ENCODE results near the gene LTBP1. TPM values are rescaled to one million over a fixed set of nuclear protein-coding genes. Genes with fewer than 3 reads are reported as not detected.
"Not testable (repeated sequence)": the region's sequence is repeated elsewhere in the genome, so short reads cannot be mapped to it uniquely, and the experiment has no call there.

Gene LTBP1
- total RNA-seq, 2 experiments from 2014 or later: 0.19 to 0.23 TPM

- Mint-ChIP-seq H3K4me3 (no peak overlapping the region), H3K27me3 (no peaks in the 10 kb centered on the region), H3K27ac (no peak overlapping the region), H3K4me1 (peaks cover 5% of the 10 kb centered on the region), H3K9me3 (peaks cover 2% of the 10 kb centered on the region), H3K36me3 (no peaks in the 10 kb centered on the region)
- ATAC-seq (ENCODE audit: low read depth) (no peak), DNase-seq (no peak)
- POLR2A ChIA-PET: no interaction called here
Measured at GRCh38 chr2:33425586-33426031, 478.9 kb downstream of the LTBP1 start.

DNA sequence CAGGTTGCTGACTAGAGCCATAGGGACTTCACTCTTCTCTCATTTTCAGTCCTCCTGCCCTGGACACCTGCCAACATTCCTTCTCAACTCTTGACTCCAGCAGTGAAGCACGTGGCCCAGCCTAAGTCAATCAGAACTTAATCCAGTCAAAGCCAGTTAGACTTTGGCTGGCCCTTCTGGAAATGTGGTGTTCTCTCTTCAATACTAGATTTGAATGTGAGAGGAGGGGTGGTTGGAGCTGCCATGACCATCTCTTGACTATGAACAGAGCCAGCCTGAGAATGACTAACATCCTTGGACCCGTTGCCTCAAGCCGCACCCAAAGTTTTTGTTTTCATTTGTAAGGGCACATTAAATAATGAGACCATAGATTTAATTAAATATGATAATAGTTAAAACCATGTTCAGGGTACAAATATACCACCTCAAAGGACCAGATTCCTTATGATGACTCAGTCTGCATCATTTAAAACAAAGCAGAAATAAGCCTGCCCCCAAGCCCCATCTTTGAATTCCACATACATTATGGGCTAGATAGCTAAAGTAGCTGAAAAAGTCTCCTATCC lies 480.0 kb downstream of the LTBP1 start:
- peaks cover 2% of the 10 kb centered on the region for H3K9me3 Mint-ChIP-seq
- ATAC-seq (ENCODE audit: low read depth): no peak
- no peak overlapping the region for H3K27ac Mint-ChIP-seq

GRCh38 chr2:33430077-33430476 lies 483.3 kb downstream of the LTBP1 start:
- no peak for ATAC-seq (ENCODE audit: low read depth)
- H3K9me3 Mint-ChIP-seq: peaks cover 2% of the 10 kb centered on the region
- POLR2A ChIA-PET: no interaction called here
- no peaks in the 10 kb centered on the region for H3K36me3 Mint-ChIP-seq
- peaks cover 5% of the 10 kb centered on the region for H3K4me1 Mint-ChIP-seq
- peaks cover 20% of the 10 kb centered on the region for H3K27me3 Mint-ChIP-seq
- no peak for DNase-seq
- no peak overlapping the region for H3K4me3 Mint-ChIP-seq
- H3K27ac Mint-ChIP-seq: no peak overlapping the region

More for the DNA sequence above, 480.0 kb downstream of the LTBP1 start:
- POLR2A ChIA-PET: no interaction called here
- H3K4me3 Mint-ChIP-seq: no peak overlapping the region
- DNase-seq: no peak
- H3K27me3 Mint-ChIP-seq: peaks cover 4% of the 10 kb centered on the region
- H3K36me3 Mint-ChIP-seq: no peaks in the 10 kb centered on the region
- peaks cover 5% of the 10 kb centered on the region for H3K4me1 Mint-ChIP-seq

DNA sequence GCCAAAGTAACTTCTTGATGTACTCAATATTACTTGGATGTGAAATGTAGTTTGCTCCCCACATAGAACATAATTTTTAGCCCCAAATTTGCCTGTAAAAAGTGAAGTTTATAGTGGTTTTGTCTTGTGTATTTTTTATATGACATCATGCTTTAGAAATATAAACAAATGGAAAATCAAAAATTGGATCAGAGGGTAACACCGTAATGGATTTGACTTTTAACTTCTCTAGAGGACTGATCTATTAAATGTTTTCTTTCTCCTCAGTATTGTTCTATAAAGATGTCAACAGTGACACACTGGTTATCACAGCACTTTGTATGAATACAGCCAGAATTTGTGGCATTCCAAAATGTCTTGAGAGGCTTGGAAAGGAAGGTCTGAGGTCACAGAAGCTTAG lies 484.1 kb downstream of the LTBP1 start:
- H3K27ac Mint-ChIP-seq: no peak overlapping the region
- DNase-seq (no peak), ATAC-seq (ENCODE audit: low read depth) (no peak)
- H3K4me3 Mint-ChIP-seq: no peak overlapping the region
- peaks cover 2% of the 10 kb centered on the region for H3K9me3 Mint-ChIP-seq
- peaks cover under 1% of the 10 kb centered on the region for H3K4me1 Mint-ChIP-seq
- H3K27me3 Mint-ChIP-seq: peaks cover 20% of the 10 kb centered on the region
- POLR2A ChIA-PET: no interaction called here
- H3K36me3 Mint-ChIP-seq: no peaks in the 10 kb centered on the region

- POLR2A ChIA-PET: no interaction called here
- Mint-ChIP-seq H3K36me3 (no peaks in the 10 kb centered on the region), H3K4me1 (no peaks in the 10 kb centered on the region), H3K9me3 (peaks cover 2% of the 10 kb centered on the region), H3K4me3 (no peak overlapping the region), H3K27ac (no peak overlapping the region), H3K27me3 (peaks cover 27% of the 10 kb centered on the region)
- ATAC-seq (ENCODE audit: low read depth) (no peak), DNase-seq (no peak)
Measured at GRCh38 chr2:33432871-33433270, 486.1 kb downstream of the LTBP1 start.

DNA sequence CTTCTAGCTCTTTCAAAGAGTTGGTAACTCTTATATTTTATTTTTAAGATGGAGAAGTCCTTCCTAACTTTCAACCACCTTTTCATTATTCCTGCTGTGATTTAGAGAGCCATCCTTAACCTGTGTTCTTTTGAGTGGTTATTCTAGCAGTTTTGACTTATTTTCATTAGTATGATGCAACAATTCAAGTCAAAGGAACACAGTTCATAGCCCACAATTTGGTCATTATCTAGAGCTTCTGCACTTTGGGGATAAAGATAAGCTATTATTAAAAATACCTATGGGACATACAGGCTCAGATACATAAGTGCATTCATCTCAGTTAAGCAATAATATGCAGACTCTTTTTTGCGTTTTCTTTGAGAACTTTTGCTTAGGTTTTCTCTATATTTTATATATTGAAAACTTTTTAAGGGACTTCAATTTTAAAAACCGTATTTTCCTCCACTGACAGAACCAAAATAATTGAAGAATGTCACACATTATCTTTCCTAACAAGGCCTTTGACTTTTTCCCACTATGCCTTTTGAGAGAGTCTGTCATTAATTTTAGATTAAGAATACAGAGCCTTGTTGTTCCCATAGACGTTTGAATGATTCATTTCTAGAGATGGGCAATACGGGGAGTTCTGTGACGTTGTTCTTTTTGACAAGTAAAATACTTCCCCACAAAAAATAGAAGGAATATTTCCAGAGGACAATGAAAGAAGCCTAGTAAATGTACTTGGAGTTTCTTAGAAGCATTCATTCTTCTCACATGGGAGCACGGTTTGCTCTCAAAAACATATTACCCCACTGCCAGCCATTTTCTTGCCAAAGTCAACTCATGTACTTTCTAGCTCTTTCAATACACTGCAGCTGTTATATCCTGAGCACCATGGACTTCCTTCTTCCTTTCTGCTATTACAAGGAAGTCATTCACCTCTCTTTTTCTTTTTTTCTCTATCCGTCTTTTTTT lies 486.8 kb downstream of the LTBP1 start:
- POLR2A ChIA-PET: no interaction called here
- no peak overlapping the region for H3K4me3 Mint-ChIP-seq
- no peaks in the 10 kb centered on the region for H3K36me3 Mint-ChIP-seq
- no peak overlapping the region for H3K27ac Mint-ChIP-seq
- no peaks in the 10 kb centered on the region for H3K4me1 Mint-ChIP-seq
- peaks cover 2% of the 10 kb centered on the region for H3K9me3 Mint-ChIP-seq
- peaks cover 27% of the 10 kb centered on the region for H3K27me3 Mint-ChIP-seq
- ATAC-seq (ENCODE audit: low read depth) (no peak), DNase-seq (no peak)

GRCh38 chr2:33435518-33435917 lies 488.8 kb downstream of the LTBP1 start:
- H3K36me3 Mint-ChIP-seq: no peaks in the 10 kb centered on the region
- no peak for DNase-seq
- no peak overlapping the region for H3K4me3 Mint-ChIP-seq
- POLR2A ChIA-PET: no interaction called here
- no peaks in the 10 kb centered on the region for H3K9me3 Mint-ChIP-seq
- H3K27me3 Mint-ChIP-seq: peaks cover 30% of the 10 kb centered on the region
- no peaks in the 10 kb centered on the region for H3K4me1 Mint-ChIP-seq
- H3K27ac Mint-ChIP-seq: no peak overlapping the region
- ATAC-seq (ENCODE audit: low read depth): no peak

DNA sequence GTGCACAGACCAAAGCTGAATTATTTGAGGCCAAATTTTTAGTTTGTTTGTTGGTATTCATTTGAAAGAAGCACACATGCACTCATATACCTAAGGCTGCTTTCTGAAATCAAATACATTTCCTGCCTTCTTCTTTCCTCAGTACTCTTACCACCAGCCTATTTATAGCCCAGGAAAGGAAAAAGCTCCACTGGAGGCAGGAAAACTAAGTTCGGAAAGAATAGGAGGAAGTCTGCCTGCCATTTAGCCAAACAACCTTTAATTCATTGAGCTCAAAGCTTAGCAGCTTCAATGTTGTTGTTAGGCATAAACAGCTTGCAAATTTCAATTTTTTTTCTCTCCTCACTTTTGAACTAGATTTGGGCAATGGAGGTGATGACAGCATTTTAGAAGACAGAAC lies 489.3 kb downstream of the LTBP1 start:
- no peak for ATAC-seq (ENCODE audit: low read depth)
- Mint-ChIP-seq H3K27ac (no peak overlapping the region), H3K9me3 (no peaks in the 10 kb centered on the region), H3K4me1 (no peaks in the 10 kb centered on the region), H3K27me3 (peaks cover 33% of the 10 kb centered on the region), H3K4me3 (no peak overlapping the region), H3K36me3 (no peaks in the 10 kb centered on the region)
- DNase-seq: no peak
- POLR2A ChIA-PET: no interaction called here

- no peak overlapping the region for H3K4me3 Mint-ChIP-seq
- DNase-seq: no peak
- H3K36me3 Mint-ChIP-seq: no peaks in the 10 kb centered on the region
- H3K27me3 Mint-ChIP-seq: peaks cover 31% of the 10 kb centered on the region
- ATAC-seq (ENCODE audit: low read depth): no peak
- no peaks in the 10 kb centered on the region for H3K4me1 Mint-ChIP-seq
- POLR2A ChIA-PET: no interaction called here
- no peak overlapping the region for H3K27ac Mint-ChIP-seq
- no peaks in the 10 kb centered on the region for H3K9me3 Mint-ChIP-seq
Measured at GRCh38 chr2:33437297-33437696, 490.5 kb downstream of the LTBP1 start.

- no peak overlapping the region for H3K4me3 Mint-ChIP-seq
- H3K4me1 Mint-ChIP-seq: no peaks in the 10 kb centered on the region
- H3K27me3 Mint-ChIP-seq: peaks cover 27% of the 10 kb centered on the region
- DNase-seq (no peak), ATAC-seq (ENCODE audit: low read depth) (no peak)
- H3K36me3 Mint-ChIP-seq: no peaks in the 10 kb centered on the region
- no peak overlapping the region for H3K27ac Mint-ChIP-seq
- POLR2A ChIA-PET: no interaction called here
- no peaks in the 10 kb centered on the region for H3K9me3 Mint-ChIP-seq
Measured at GRCh38 chr2:33437815-33438214, 491.1 kb downstream of the LTBP1 start.

DNA sequence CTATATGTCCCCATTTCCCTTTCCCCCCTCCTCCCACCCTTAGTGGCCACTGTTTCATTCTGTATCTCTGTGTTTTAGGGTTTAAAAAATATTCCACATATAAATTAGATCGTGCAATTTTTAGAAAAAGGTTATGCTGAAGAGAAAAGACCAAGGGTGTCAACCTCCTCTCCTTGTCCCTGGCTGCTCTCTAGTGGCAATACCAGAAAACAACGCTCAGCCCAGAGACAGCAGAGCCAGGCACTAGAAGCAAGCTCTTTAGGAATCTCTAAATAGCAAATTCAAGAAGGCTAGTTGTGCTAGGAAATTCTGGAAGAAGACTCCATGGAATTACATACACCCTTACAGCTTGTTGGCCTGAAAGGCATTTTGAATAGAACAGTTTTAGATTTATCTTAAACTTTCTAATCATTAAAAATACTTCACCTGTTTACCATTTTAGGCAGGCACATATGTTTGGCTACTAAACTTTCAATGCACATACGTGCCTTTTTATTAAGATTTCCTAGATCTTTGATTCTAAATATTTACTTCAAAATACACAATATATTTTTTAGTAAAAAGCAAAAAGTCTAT lies 494.6 kb downstream of the LTBP1 start:
- H3K36me3 Mint-ChIP-seq: no peaks in the 10 kb centered on the region
- no peaks in the 10 kb centered on the region for H3K4me1 Mint-ChIP-seq
- no peak overlapping the region for H3K4me3 Mint-ChIP-seq
- POLR2A ChIA-PET: no interaction called here
- DNase-seq (no peak), ATAC-seq (ENCODE audit: low read depth) (no peak)
- no peak overlapping the region for H3K27ac Mint-ChIP-seq
- peaks cover 13% of the 10 kb centered on the region for H3K27me3 Mint-ChIP-seq
- H3K9me3 Mint-ChIP-seq: no peaks in the 10 kb centered on the region

- not testable (repeated sequence) for H3K27ac Mint-ChIP-seq, H3K9me3 Mint-ChIP-seq
Measured at GRCh38 chr2:33442052-33442451, 495.3 kb downstream of the LTBP1 start.

DNA sequence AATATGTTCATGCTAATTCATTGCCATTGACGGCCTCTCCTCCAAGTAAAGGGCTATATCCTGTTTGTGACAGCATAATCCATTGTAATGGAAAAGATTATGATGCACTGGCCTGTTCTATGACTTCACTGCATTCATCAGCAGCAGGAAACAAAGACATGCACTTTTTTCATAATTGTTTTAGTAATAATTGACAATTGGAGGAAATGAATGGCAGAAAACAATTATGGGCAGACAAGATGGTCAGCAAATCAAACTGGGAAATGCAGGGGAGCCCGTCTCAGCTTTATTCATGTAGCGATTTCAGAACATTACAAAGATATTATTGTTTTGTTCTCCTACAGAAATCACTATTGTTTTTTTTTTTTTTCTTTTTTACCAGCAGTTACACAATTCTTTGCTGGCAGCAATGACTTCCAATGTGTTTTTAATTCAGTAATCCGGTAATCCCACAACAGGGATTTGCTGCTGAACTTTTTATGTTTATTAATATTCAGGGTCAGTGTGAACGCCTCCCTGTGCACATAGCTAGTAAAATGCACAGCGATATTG lies 495.9 kb downstream of the LTBP1 start:
- peaks cover 10% of the 10 kb centered on the region for H3K27me3 Mint-ChIP-seq
- POLR2A ChIA-PET: no interaction called here
- peaks cover under 1% of the 10 kb centered on the region for H3K9me3 Mint-ChIP-seq
- H3K36me3 Mint-ChIP-seq: no peaks in the 10 kb centered on the region
- H3K4me3 Mint-ChIP-seq: no peak overlapping the region
- DNase-seq (no peak), ATAC-seq (ENCODE audit: low read depth) (no peak)
- no peaks in the 10 kb centered on the region for H3K4me1 Mint-ChIP-seq
- H3K27ac Mint-ChIP-seq: no peak overlapping the region

More at GRCh38 chr2:33442052-33442451, 495.3 kb downstream of the LTBP1 start:
- H3K4me1 Mint-ChIP-seq; DNase-seq; H3K4me3 Mint-ChIP-seq; POLR2A ChIA-PET; H3K36me3 Mint-ChIP-seq; ATAC-seq (ENCODE audit: low read depth): not testable (repeated sequence)
- H3K27me3 Mint-ChIP-seq: peaks cover 13% of the 10 kb centered on the region
